ENCODE measurements around the gene GATD1. TPM values are rescaled to one million over a fixed set of nuclear protein-coding genes. Genes with fewer than 3 reads are reported as not detected.

GATD1 gene
- total RNA-seq, 6 experiments from 2014 or later, result 61.0 to 72.7 (median 68.1) TPM

- Mint-ChIP-seq H3K9me3 (no peaks in the 10 kb centered on the region), H3K4me3 (peak within 1 kb of the TSS; percentile 91), H3K27ac (peak within 1 kb of the TSS; percentile 89), H3K4me1 (ENCODE audit: low read depth) (peaks cover 12% of the 10 kb centered on the region), H3K27me3 (ENCODE audit: insufficient read depth) (peaks cover 4% of the 10 kb centered on the region; the same call in 1 of the 2 replicates), H3K36me3 (ENCODE audit: low read depth) (no peaks in the 10 kb centered on the region)
- DNase-seq, result peak; percentile 63
- peak; percentile 85 for TF ChIP-seq CTCF (IDR thresholded peaks at IDR 0.05)
Observed at GRCh38 chr11:798093-798713, 20.9 kb upstream of the GATD1 start, which contains the start of gene SLC25A22. SLC25A22 (minus strand) TSS chr11:798281; CDS start chr11:795006, 3,275 bp downstream.

GRCh38 chr11:797296-798092 lies 20.2 kb upstream of the GATD1 start:
- no peak for TF ChIP-seq CTCF (IDR thresholded peaks at IDR 0.05)
- no peaks in the 10 kb centered on the region for H3K36me3 Mint-ChIP-seq (ENCODE audit: low read depth)
- no peaks in the 10 kb centered on the region for H3K9me3 Mint-ChIP-seq
- DNase-seq, result peak; percentile 79
- peak overlapping the region; percentile 91 for H3K4me3 Mint-ChIP-seq
- H3K27ac Mint-ChIP-seq, result peak overlapping the region; percentile 89
- peaks cover 4% of the 10 kb centered on the region; the same call in 1 of the 2 replicates for H3K27me3 Mint-ChIP-seq (ENCODE audit: insufficient read depth)
- H3K4me1 Mint-ChIP-seq (ENCODE audit: low read depth), result peaks cover 12% of the 10 kb centered on the region

GRCh38 chr11:796565-797295 lies 19.4 kb upstream of the GATD1 start:
- H3K9me3 Mint-ChIP-seq, result no peaks in the 10 kb centered on the region
- H3K36me3 Mint-ChIP-seq (ENCODE audit: low read depth), result no peaks in the 10 kb centered on the region
- H3K27ac Mint-ChIP-seq, result peak overlapping the region; percentile 89
- peaks cover 12% of the 10 kb centered on the region for H3K4me1 Mint-ChIP-seq (ENCODE audit: low read depth)
- peaks cover 4% of the 10 kb centered on the region; the same call in 1 of the 2 replicates for H3K27me3 Mint-ChIP-seq (ENCODE audit: insufficient read depth)
- no peak for TF ChIP-seq CTCF (IDR thresholded peaks at IDR 0.05)
- DNase-seq, result no peak
- peak overlapping the region; percentile 91 for H3K4me3 Mint-ChIP-seq

- peak; percentile 85 for DNase-seq
- H3K4me1 Mint-ChIP-seq (ENCODE audit: low read depth), result peaks cover 12% of the 10 kb centered on the region
- peak overlapping the region; percentile 91 for H3K4me3 Mint-ChIP-seq
- peaks cover 2% of the 10 kb centered on the region; the same call in 1 of the 2 replicates for H3K27me3 Mint-ChIP-seq (ENCODE audit: insufficient read depth)
- H3K27ac Mint-ChIP-seq, result peak overlapping the region; percentile 89
- H3K36me3 Mint-ChIP-seq (ENCODE audit: low read depth), result no peaks in the 10 kb centered on the region
- no peaks in the 10 kb centered on the region for H3K9me3 Mint-ChIP-seq
- no peak for TF ChIP-seq CTCF (IDR thresholded peaks at IDR 0.05)
Observed at GRCh38 chr11:795634-796564, 18.6 kb upstream of the GATD1 start.

All from HFFc6 (cell line).